HG02870 (cell line): Measurements from ENCODE around the gene LYPD5.

ENCODE experiments used
- ATAC-seq: cut with Tn5 transposase; IDR thresholded peaks from one replicate; pipeline ENCODE4 v1.9.1; 2021; ENCODE audit warnings: mild to moderate bottlenecking, moderate library complexity; ENCODE audit not compliant: unreplicated experiment

The LYPD5 gene

GRCh38 chr19:43754503-43755255 lies 47.6 kb downstream of the LYPD5 start, which contains the start of gene SMG9:
Gene SMG9 (minus strand): TSS chr19:43754962. CDS start chr19:43750741, 4,221 bp downstream.
- peak; percentile 50 for ATAC-seq

- ATAC-seq, result no peak
Observed at GRCh38 chr19:43754253-43754502, 48.1 kb downstream of the LYPD5 start.

GRCh38 chr19:43752287-43752875 lies 49.9 kb downstream of the LYPD5 start:
- no peak for ATAC-seq

- ATAC-seq, result no peak
Observed at GRCh38 chr19:43751466-43752220, 50.6 kb downstream of the LYPD5 start.

GRCh38 chr19:43749898-43750297 lies 52.3 kb downstream of the LYPD5 start:
- no peak for ATAC-seq

GRCh38 chr19:43749152-43749551 lies 53.1 kb downstream of the LYPD5 start:
- no peak for ATAC-seq

GRCh38 chr19:43748685-43749084 lies 53.6 kb downstream of the LYPD5 start:
- no peak for ATAC-seq

GRCh38 chr19:43748205-43748594 lies 54.0 kb downstream of the LYPD5 start:
- no peak for ATAC-seq

- ATAC-seq, result no peak
Observed at GRCh38 chr19:43747557-43748204, 54.6 kb downstream of the LYPD5 start.
